Suprapubic skin (tissue), 3 donors: ENCODE data around the gene FAM131B.

Experiments
- EP300 ChIP-seq: sonication (generic); formaldehyde crosslinking; IDR thresholded peaks from one replicate; pipeline ENCODE4 v1.6.1; 2017; ENCODE audit warnings: antibody characterized with exemption
- POLR2A ChIP-seq, 2 donors: fragments of 450-650 bp; IDR thresholded peaks; one replicate each; pipeline ENCODE4 v1.6.1; 2017; ENCODE audit warnings: antibody characterized with exemption in 2 of 2, mild to moderate bottlenecking in 2 of 2, moderate library complexity in 2 of 2
- TF ChIP-seq, protein P1 (sequence below), 2 donors: fragments of 200-600 bp in 1 of 2; fragments of 450-650 bp in 1 of 2; sonication (generic) in 1 of 2; IDR thresholded peaks; one replicate each; pipeline ENCODE4 v1.5.1; 2016 to 2019; ENCODE audit warnings: antibody characterized with exemption in 2 of 2, mild to moderate bottlenecking in 1 of 2, moderate library complexity in 1 of 2

DNA sequence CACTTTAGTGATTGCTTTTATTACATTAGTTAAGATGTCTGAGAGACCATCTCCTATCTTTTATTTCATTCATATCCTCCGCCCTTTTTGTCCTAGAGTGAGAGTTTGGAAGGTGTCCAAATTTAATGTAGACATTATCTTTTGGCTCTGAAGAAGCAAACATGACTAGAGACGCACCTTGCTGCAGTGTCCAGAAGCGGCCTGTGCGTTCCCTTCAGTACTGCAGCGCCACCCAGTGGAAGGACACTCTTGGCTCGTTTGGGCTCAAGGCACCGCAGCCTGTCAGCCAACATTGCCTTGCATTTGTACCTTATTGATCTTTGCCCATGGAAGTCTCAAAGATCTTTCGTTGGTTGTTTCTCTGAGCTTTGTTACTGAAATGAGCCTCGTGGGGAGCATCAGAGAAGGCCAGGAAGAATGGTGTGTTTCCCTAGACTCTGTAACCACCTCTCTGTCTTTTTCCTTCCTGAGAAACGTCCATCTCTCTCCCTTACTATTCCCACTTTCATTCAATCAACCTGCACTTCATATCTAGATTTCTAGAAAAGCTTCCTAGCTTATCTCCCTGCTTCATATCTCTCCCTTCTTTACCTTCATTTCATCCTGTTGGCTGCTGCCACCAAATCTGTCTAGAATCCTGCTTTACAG lies 57.0 kb downstream of the FAM131B start:
- TF ChIP-seq, protein P1, sequence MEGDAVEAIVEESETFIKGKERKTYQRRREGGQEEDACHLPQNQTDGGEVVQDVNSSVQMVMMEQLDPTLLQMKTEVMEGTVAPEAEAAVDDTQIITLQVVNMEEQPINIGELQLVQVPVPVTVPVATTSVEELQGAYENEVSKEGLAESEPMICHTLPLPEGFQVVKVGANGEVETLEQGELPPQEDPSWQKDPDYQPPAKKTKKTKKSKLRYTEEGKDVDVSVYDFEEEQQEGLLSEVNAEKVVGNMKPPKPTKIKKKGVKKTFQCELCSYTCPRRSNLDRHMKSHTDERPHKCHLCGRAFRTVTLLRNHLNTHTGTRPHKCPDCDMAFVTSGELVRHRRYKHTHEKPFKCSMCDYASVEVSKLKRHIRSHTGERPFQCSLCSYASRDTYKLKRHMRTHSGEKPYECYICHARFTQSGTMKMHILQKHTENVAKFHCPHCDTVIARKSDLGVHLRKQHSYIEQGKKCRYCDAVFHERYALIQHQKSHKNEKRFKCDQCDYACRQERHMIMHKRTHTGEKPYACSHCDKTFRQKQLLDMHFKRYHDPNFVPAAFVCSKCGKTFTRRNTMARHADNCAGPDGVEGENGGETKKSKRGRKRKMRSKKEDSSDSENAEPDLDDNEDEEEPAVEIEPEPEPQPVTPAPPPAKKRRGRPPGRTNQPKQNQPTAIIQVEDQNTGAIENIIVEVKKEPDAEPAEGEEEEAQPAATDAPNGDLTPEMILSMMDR (IDR thresholded peaks at IDR 0.05) = peak; percentile 21 to 75
- no peak for TF ChIP-seq EP300
- no peak for TF ChIP-seq POLR2A (IDR thresholded peaks at IDR 0.05)
